Esophagus muscularis mucosa (tissue), 3 donors: ENCODE results near the gene ALOX15B.

Experiments
- POLR2AphosphoS5 ChIP-seq, 2 donors: sonication (generic); formaldehyde crosslinking; IDR thresholded peaks; one replicate each; pipeline ENCODE4 v1.6.1; 2017; ENCODE audit warnings: antibody characterized with exemption in 2 of 2
- TF ChIP-seq, protein P1 (sequence below), 3 experiments: fragments of 200-600 bp in 2 of 3; fragments of 450-650 bp in 1 of 3; sonication (generic) in 2 of 3; IDR thresholded peaks; one replicate each; pipeline ENCODE4 v1.5.1; 2017 to 2019; ENCODE audit warnings: antibody characterized with exemption in 3 of 3, mild to moderate bottlenecking in 2 of 3, moderate library complexity in 1 of 3

DNA sequence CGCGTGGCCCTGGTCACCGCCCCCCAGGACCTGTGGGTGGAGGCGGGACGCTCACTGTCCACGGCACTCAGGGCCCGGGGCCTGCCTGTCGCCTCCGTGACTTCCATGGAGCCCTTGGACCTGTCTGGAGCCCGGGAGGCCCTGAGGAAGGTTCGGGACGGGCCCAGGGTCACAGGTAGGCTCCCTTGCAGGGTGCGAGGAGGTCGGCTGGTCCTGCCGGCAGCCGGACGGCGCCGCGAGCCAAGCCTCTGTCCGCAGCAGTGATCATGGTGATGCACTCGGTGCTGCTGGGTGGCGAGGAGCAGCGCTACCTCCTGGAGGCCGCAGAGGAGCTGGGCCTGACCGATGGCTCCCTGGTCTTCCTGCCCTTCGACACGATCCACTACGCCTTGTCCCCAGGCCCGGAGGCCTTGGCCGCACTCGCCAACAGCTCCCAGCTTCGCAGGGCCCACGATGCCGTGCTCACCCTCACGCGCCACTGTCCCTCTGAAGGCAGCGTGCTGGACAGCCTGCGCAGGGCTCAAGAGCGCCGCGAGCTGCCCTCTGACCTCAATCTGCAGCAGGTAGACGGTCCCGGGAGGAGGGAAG lies 35.2 kb upstream of the ALOX15B start:
- TF ChIP-seq POLR2AphosphoS5 (IDR thresholded peaks at IDR 0.05), result no peak
- TF ChIP-seq, protein P1, sequence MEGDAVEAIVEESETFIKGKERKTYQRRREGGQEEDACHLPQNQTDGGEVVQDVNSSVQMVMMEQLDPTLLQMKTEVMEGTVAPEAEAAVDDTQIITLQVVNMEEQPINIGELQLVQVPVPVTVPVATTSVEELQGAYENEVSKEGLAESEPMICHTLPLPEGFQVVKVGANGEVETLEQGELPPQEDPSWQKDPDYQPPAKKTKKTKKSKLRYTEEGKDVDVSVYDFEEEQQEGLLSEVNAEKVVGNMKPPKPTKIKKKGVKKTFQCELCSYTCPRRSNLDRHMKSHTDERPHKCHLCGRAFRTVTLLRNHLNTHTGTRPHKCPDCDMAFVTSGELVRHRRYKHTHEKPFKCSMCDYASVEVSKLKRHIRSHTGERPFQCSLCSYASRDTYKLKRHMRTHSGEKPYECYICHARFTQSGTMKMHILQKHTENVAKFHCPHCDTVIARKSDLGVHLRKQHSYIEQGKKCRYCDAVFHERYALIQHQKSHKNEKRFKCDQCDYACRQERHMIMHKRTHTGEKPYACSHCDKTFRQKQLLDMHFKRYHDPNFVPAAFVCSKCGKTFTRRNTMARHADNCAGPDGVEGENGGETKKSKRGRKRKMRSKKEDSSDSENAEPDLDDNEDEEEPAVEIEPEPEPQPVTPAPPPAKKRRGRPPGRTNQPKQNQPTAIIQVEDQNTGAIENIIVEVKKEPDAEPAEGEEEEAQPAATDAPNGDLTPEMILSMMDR (IDR thresholded peaks at IDR 0.05), result no peak
